A673 (cell line): Measurements from ENCODE around the gene THADA. TPM values are rescaled to one million over a fixed set of nuclear protein-coding genes. Genes with fewer than 3 reads are reported as not detected.

Experiments
- BruUV-seq: library from RNA; stranded (reverse); fragments of 400-500 nt; replicated peaks from 2 replicates; lab custom pipeline; 2021; lab: Mats Ljungman, UMichigan
- CTCF ChIA-PET: fragments of 300-600 bp; sonication (Branson Sonifier 250); formaldehyde crosslinking; loops from one replicate; lab custom pipeline; 2022; ENCODE audit warnings: antibody characterized with exemption; lab: Charles Lee
- POLR2A ChIA-PET: fragments of 300-600 bp; sonication (Branson Sonifier 250); formaldehyde crosslinking; loops from one replicate; lab custom pipeline; 2022; ENCODE audit warnings: antibody characterized with exemption; ENCODE audit not compliant: low non-redundant PET; lab: Charles Lee
- DNase-seq: peaks from one replicate; pipeline ENCODE4 v3.0.0-alpha.2; 2015; ENCODE audit warnings: low spot score
- H3K27ac ChIP-seq: fragments of 200-600 bp; sonication (generic); 2 replicates; pipeline ENCODE4 v1.5.1; 2016; ENCODE audit warnings: mixed run types, low read depth, mild to moderate bottlenecking, mixed read lengths, antibody characterized with exemption, low read length; ENCODE audit not compliant: poor library complexity, severe bottlenecking
- H3K27me3 ChIP-seq: fragments of 200-600 bp; sonication (generic); replicated peaks from 2 replicates; pipeline ENCODE4 v1.6.1; 2017; ENCODE audit warnings: mixed run types, low read depth, mild to moderate bottlenecking, mixed read lengths, antibody characterized with exemption, low read length; ENCODE audit not compliant: insufficient read depth, poor library complexity
- H3K36me3 ChIP-seq: fragments of 200-600 bp; sonication (generic); 2 replicates; pipeline ENCODE4 v1.6.1; 2016; ENCODE audit warnings: mixed run types, mild to moderate bottlenecking, mixed read lengths, antibody characterized with exemption, low read length; ENCODE audit not compliant: insufficient read depth, poor library complexity, severe bottlenecking
- H3K4me1 ChIP-seq: fragments of 200-600 bp; sonication (generic); 2 replicates; pipeline ENCODE4 v1.6.1; 2017; ENCODE audit warnings: mixed run types, mild to moderate bottlenecking, mixed read lengths, antibody characterized with exemption, low read length; ENCODE audit not compliant: insufficient read depth, poor library complexity, severe bottlenecking
- H3K4me3 ChIP-seq: fragments of 200-600 bp; sonication (generic); 2 replicates; pipeline ENCODE4 v1.5.1; 2016; ENCODE audit warnings: low read depth, mixed run types, mild to moderate bottlenecking, mixed read lengths, low read length; ENCODE audit not compliant: poor library complexity, severe bottlenecking
- H3K9me3 ChIP-seq: fragments of 200-600 bp; sonication (generic); 2 replicates; pipeline ENCODE4 v1.6.1; 2016; ENCODE audit warnings: mixed run types, low read depth, mild to moderate bottlenecking, mixed read lengths, antibody characterized with exemption, low read length; ENCODE audit not compliant: poor library complexity, severe bottlenecking
- EZH2 ChIP-seq: fragments of 200-600 bp; sonication (generic); IDR thresholded peaks from 2 replicates; pipeline ENCODE4 v1.6.1; 2017; ENCODE audit warnings: borderline replicate concordance, low read depth, mild to moderate bottlenecking, mixed read lengths, antibody characterized with exemption, low read length; ENCODE audit not compliant: poor library complexity, severe bottlenecking
- intact Hi-C: fragments of 100-400 bp; cut with micrococcal nuclease; formaldehyde crosslinking; loops from one replicate; pipeline ENCODE4 v1.10.0; 2022; ENCODE audit not compliant: unreplicated experiment
- total RNA-seq: library from RNA; stranded (reverse); gene quantifications from 2 replicates; pipeline ENCODE4 v1.2.3, GENCODE V29; 2021
- TF ChIP-seq, protein P1 (sequence below): fragments of 300-800, 200-600 bp; sonication (generic); conservative IDR thresholded peaks from 2 replicates; pipeline ENCODE4 v1.5.1; 2017; ENCODE audit warnings: low read depth, mild to moderate bottlenecking, antibody characterized with exemption, low read length, moderate library complexity, mixed read lengths

Gene THADA
- total RNA-seq, 1 experiment from 2014 or later: 39.7 TPM

DNA sequence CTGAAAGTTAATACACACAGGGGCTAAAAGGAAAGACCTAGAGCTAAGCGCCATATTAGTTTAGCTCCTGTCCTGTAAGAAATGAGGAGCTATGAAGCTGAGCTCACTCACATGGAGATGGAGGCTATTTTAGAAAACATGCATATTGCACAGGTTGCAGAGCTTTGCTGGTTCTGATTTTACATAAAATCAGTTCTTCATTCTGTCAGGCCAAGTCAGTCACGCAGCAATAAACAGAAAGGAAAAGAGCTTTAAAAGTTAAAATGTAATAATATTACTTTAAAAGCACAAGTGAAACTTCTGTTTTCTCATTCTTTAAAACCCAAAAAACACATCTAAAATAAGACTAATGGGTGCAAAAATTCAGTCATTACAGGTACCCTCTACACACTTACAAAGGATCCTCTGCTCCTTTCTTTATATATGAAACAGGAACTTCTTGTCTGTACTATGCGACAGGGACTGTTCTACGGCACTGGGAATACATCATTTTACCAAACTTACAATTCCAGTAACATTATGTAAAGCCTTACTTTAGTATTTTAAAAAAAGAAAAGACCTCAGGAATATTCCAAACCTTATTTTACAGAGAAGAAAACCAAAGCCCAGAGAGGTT lies 113.8 kb downstream of the THADA start:
- DNase-seq: no peak
- Histone ChIP-seq H3K4me3 (no peak overlapping the region), H3K36me3 (no peaks in the 10 kb centered on the region), H3K27ac (no peak overlapping the region), H3K27me3 (no peaks in the 10 kb centered on the region), H3K4me1 (no peaks in the 10 kb centered on the region), H3K9me3 (no peaks in the 10 kb centered on the region)
- ChIA-PET CTCF (no interaction called here), POLR2A (no interaction called here)
- intact Hi-C loops: loop anchor here (5.0 to 10.0 kb wide), 3 partner anchors 535 to 655 kb away; no protein-coding TSS in a partner anchor
- no TSS peak for BruUV-seq
- TF ChIP-seq, protein P1, sequence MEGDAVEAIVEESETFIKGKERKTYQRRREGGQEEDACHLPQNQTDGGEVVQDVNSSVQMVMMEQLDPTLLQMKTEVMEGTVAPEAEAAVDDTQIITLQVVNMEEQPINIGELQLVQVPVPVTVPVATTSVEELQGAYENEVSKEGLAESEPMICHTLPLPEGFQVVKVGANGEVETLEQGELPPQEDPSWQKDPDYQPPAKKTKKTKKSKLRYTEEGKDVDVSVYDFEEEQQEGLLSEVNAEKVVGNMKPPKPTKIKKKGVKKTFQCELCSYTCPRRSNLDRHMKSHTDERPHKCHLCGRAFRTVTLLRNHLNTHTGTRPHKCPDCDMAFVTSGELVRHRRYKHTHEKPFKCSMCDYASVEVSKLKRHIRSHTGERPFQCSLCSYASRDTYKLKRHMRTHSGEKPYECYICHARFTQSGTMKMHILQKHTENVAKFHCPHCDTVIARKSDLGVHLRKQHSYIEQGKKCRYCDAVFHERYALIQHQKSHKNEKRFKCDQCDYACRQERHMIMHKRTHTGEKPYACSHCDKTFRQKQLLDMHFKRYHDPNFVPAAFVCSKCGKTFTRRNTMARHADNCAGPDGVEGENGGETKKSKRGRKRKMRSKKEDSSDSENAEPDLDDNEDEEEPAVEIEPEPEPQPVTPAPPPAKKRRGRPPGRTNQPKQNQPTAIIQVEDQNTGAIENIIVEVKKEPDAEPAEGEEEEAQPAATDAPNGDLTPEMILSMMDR: no peak
- TF ChIP-seq EZH2: no peak

DNA sequence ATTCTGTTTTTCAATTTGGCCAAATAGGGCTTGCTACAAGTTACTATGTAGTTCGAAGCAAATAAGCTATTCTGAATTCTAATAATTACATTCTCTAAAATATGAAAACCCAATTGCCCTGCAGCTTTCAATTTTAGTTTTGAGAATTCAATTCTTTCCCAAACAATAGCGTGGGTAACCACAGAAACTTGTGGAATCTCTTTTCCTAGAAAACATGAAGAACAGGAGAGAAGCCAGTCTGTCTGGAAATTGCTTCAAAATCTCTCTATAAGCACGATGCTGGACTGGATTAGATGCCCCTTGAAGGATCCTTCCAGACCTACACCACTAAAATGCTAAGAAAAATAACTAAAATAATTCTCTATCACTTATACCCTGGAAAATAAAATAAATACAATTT lies 115.0 kb downstream of the THADA start:
- intact Hi-C loops: loop anchor here (5.0 to 10.0 kb wide), 3 partner anchors 534 to 654 kb away; no protein-coding TSS in a partner anchor
- no peak for DNase-seq
- CTCF ChIA-PET: no interaction called here
- Histone ChIP-seq H3K36me3 (no peaks in the 10 kb centered on the region), H3K27ac (no peak overlapping the region), H3K9me3 (no peaks in the 10 kb centered on the region), H3K4me1 (no peaks in the 10 kb centered on the region), H3K27me3 (no peaks in the 10 kb centered on the region), H3K4me3 (no peak overlapping the region)
- TF ChIP-seq, protein P1: no peak
- TF ChIP-seq EZH2: no peak
- POLR2A ChIA-PET: no interaction called here
- BruUV-seq: no TSS peak

DNA sequence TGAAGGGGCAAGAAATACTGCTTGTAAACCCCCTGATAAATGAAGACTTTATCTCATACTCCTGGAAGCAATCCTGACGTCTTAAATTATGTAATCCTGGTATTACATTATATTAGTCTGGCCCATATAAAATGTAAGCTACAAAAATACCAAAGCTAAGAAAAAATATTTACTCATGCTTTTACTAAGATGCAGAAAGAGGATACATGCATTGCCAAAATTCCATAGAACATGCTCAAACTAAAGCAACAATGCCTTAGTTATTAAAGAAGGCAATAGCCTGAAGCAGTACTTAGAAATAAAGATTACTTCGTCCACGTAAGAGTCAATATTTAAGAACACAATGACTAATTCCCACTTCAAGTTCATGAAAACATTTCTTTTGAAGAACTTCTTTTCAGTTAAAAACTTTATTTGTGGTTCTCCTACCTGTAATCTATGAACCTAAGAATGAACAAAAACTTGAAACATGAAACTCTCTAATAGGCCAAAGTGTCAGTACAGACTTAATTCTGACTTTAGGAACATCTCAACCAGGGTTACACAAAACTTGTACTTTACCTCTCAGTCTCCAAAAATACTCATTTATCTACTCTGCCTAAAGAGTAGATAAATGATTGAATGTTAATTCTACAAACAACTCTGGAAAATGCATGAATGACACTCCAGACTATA lies 117.3 kb downstream of the THADA start:
- H3K9me3 ChIP-seq: no peaks in the 10 kb centered on the region
- intact Hi-C loops: no loop called here
- BruUV-seq: no TSS peak
- no peaks in the 10 kb centered on the region for H3K4me1 ChIP-seq
- H3K27ac ChIP-seq: no peak overlapping the region
- ChIA-PET CTCF (no interaction called here), POLR2A (interaction anchor here (0.5 kb wide), 1 partner anchor 601 kb away, joined by 3 read pairs; no protein-coding TSS in a partner anchor)
- H3K27me3 ChIP-seq: no peaks in the 10 kb centered on the region
- no peak overlapping the region for H3K4me3 ChIP-seq
- no peak for TF ChIP-seq EZH2
- TF ChIP-seq, protein P1: no peak
- no peak for DNase-seq
- no peaks in the 10 kb centered on the region for H3K36me3 ChIP-seq
